ENCODE data around the gene NTM.
"Not testable (repeated sequence)": the region's sequence is repeated elsewhere in the genome, so short reads cannot be mapped to it uniquely, and the experiment has no call there.

DNA sequence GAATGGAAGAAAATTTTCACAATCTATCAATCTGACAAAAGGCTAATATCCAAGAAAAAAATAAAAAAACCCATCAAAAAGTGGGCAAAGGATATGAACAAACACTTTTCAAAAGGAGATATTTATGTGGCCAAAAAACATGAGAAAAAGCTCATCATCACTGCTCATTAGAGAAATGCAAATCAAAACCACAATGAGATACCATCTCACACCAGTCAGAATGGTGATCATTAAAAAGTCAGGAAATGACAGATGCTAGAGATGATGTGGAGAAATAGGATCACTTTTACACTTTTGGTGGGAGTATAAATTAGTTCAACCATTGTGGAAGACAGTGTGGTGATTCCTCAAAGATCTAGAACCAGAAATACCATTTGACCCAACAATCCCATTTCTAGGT lies 999.7 kb downstream of the NTM start:
- not testable (repeated sequence) for TF ChIP-seq POLR2A (IDR thresholded peaks at IDR 0.05)
- TF ChIP-seq, protein P1, sequence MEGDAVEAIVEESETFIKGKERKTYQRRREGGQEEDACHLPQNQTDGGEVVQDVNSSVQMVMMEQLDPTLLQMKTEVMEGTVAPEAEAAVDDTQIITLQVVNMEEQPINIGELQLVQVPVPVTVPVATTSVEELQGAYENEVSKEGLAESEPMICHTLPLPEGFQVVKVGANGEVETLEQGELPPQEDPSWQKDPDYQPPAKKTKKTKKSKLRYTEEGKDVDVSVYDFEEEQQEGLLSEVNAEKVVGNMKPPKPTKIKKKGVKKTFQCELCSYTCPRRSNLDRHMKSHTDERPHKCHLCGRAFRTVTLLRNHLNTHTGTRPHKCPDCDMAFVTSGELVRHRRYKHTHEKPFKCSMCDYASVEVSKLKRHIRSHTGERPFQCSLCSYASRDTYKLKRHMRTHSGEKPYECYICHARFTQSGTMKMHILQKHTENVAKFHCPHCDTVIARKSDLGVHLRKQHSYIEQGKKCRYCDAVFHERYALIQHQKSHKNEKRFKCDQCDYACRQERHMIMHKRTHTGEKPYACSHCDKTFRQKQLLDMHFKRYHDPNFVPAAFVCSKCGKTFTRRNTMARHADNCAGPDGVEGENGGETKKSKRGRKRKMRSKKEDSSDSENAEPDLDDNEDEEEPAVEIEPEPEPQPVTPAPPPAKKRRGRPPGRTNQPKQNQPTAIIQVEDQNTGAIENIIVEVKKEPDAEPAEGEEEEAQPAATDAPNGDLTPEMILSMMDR (IDR thresholded peaks at IDR 0.05): not testable (repeated sequence)

Data from breast epithelium (tissue), 3 donors.